ENCODE data around the gene BAZ1B. TPM values are rescaled to one million over a fixed set of nuclear protein-coding genes. Genes with fewer than 3 reads are reported as not detected.
A peak's percentile ranks its signal among the peaks of the same experiment; 100 is the strongest.

Gene BAZ1B, protein sequence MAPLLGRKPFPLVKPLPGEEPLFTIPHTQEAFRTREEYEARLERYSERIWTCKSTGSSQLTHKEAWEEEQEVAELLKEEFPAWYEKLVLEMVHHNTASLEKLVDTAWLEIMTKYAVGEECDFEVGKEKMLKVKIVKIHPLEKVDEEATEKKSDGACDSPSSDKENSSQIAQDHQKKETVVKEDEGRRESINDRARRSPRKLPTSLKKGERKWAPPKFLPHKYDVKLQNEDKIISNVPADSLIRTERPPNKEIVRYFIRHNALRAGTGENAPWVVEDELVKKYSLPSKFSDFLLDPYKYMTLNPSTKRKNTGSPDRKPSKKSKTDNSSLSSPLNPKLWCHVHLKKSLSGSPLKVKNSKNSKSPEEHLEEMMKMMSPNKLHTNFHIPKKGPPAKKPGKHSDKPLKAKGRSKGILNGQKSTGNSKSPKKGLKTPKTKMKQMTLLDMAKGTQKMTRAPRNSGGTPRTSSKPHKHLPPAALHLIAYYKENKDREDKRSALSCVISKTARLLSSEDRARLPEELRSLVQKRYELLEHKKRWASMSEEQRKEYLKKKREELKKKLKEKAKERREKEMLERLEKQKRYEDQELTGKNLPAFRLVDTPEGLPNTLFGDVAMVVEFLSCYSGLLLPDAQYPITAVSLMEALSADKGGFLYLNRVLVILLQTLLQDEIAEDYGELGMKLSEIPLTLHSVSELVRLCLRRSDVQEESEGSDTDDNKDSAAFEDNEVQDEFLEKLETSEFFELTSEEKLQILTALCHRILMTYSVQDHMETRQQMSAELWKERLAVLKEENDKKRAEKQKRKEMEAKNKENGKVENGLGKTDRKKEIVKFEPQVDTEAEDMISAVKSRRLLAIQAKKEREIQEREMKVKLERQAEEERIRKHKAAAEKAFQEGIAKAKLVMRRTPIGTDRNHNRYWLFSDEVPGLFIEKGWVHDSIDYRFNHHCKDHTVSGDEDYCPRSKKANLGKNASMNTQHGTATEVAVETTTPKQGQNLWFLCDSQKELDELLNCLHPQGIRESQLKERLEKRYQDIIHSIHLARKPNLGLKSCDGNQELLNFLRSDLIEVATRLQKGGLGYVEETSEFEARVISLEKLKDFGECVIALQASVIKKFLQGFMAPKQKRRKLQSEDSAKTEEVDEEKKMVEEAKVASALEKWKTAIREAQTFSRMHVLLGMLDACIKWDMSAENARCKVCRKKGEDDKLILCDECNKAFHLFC (N-terminal part only)
- polyA plus RNA-seq (2011; rRNA removed) (12.4 and 18.8 TPM in 2 replicates), polyA minus RNA-seq (2011; rRNA and poly(A)+ RNA removed) (21.3 and 25.0 TPM in 2 replicates)

DNA sequence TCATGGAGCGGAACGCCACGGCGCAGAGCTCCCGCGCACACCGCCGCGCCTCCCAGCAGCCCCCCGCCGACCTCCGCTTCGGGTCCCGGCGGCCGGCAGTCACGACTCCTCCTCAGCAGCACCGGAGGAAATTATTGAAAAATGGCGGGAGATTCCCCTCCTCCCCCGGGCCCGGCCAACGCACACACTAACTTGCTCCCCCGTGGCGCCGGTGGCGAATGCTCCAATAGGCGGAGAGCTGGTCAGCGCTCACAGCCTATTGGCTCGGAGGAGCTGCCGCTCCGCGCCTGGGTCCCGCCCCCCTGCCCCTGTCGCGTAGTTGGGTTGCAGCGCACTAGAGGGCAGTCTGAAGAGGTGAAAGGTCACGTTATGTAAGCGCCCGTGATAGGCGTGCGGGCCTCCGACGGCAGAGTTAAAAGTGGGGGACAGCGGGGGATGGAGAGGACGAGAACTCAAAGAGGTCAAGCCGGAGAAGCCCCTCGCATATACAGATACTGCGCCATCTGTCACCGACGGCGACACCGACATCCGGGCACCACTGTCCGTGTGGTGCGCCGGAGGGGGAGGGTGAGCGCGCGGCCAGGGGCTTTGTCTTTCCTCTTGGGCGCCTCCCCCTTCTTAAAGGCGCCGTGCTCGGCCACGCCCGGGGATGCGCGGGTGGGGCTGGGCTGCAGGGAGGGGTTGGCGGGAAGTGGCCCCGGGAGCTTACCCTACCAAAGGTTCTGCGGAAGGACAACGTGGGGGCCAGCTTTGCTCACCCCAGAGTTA lies at the start of gene BAZ1B:
Gene BAZ1B (minus strand): TSS at position 189 of the 768 bp plus-strand sequence. CDS start 360 bp downstream, outside the sequence.
- TF ChIP-seq, protein P1, sequence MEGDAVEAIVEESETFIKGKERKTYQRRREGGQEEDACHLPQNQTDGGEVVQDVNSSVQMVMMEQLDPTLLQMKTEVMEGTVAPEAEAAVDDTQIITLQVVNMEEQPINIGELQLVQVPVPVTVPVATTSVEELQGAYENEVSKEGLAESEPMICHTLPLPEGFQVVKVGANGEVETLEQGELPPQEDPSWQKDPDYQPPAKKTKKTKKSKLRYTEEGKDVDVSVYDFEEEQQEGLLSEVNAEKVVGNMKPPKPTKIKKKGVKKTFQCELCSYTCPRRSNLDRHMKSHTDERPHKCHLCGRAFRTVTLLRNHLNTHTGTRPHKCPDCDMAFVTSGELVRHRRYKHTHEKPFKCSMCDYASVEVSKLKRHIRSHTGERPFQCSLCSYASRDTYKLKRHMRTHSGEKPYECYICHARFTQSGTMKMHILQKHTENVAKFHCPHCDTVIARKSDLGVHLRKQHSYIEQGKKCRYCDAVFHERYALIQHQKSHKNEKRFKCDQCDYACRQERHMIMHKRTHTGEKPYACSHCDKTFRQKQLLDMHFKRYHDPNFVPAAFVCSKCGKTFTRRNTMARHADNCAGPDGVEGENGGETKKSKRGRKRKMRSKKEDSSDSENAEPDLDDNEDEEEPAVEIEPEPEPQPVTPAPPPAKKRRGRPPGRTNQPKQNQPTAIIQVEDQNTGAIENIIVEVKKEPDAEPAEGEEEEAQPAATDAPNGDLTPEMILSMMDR (IDR thresholded peaks at IDR 0.05; ENCODE audit: insufficient read depth, low read depth, low read length): peak; percentile 32; the same call in 1 of the 2 replicates
- Histone ChIP-seq H3K27me3 (ENCODE audit: control insufficient read depth, insufficient read depth, low read length) (no peaks in the 10 kb centered on the region), H3K36me3 (ENCODE audit: control insufficient read depth, insufficient read depth, low read length) (0 out of 2 replicates have a peak, but pooled peaks cover 1% of the 10 kb centered on the region), H3K4me3 (ENCODE audit: low read depth, low read length) (peak within 1 kb of the TSS; percentile 52)
- POLR2A ChIA-PET: no interaction called here
- CTCF ChIA-PET: interaction anchor here (2.0 kb wide), 1 partner anchor 38 kb away, joined by 4 read pairs; no protein-coding TSS in a partner anchor
- DNase-seq (ENCODE audit: low read depth): peak; percentile 86

DNA sequence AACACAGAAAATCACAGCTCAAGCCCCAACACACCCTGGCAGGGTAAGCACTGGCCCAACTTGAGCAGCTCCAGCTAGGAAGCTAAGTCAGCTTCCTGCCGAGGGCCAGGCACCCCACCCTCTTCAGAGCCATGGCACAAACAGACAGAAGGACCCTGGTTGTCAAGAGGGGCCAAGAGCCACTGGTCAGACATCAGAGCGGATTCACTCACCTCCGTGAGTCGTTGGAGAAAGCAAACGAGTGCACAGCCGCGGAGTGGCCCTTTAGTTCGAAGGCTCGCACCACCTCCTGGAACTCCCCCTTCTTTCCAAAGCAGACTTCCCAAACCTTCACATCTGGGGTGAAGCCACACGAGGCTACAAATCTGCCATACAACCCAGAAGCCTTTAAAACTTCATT lies 48.9 kb upstream of the BAZ1B start:
- ChIA-PET POLR2A (no interaction called here), CTCF (interaction anchor here (0.9 kb wide), 1 partner anchor 97 kb away, joined by 3 read pairs; the partner anchor contains the start of gene VPS37D)
- DNase-seq (ENCODE audit: low read depth): no peak
- no peak overlapping the region for H3K4me3 ChIP-seq (ENCODE audit: low read depth, low read length)
- no peaks in the 10 kb centered on the region for H3K27me3 ChIP-seq (ENCODE audit: control insufficient read depth, insufficient read depth, low read length)
- peaks cover 36% of the 10 kb centered on the region for H3K36me3 ChIP-seq (ENCODE audit: control insufficient read depth, insufficient read depth, low read length)
- TF ChIP-seq, protein P1 (IDR thresholded peaks at IDR 0.05; ENCODE audit: insufficient read depth, low read depth, low read length): no peak

DNA sequence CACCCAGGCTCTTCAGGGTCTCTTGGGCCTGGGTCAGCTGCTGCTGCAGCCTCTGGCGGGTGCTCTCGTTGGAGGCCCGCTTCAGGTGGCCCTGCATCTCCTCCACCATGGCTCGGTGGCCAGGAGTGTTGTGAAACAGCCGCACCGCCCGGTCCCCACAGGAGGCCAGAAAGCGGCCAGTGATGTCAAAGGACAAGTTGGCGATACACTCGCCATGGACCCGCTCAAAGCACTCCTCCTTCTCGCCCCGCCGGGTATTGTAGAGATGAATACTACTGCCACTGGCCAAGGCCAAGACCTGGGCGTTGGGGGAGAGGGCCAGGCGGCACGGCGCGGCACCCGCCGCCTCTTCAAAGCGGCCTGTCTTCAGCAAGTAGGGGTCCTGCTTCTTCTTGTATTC lies 48.4 kb upstream of the BAZ1B start:
- Histone ChIP-seq H3K36me3 (ENCODE audit: control insufficient read depth, insufficient read depth, low read length) (peaks cover 36% of the 10 kb centered on the region), H3K27me3 (ENCODE audit: control insufficient read depth, insufficient read depth, low read length) (no peaks in the 10 kb centered on the region), H3K4me3 (ENCODE audit: low read depth, low read length) (no peak overlapping the region)
- ChIA-PET CTCF (interaction anchor here (0.9 to 1.4 kb wide), 2 partner anchors 97 to 155 kb away, joined by 3 read pairs; partner anchors contain the start of gene VPS37D), POLR2A (no interaction called here)
- TF ChIP-seq, protein P1 (IDR thresholded peaks at IDR 0.05; ENCODE audit: insufficient read depth, low read depth, low read length): no peak
- DNase-seq (ENCODE audit: low read depth): no peak

DNA sequence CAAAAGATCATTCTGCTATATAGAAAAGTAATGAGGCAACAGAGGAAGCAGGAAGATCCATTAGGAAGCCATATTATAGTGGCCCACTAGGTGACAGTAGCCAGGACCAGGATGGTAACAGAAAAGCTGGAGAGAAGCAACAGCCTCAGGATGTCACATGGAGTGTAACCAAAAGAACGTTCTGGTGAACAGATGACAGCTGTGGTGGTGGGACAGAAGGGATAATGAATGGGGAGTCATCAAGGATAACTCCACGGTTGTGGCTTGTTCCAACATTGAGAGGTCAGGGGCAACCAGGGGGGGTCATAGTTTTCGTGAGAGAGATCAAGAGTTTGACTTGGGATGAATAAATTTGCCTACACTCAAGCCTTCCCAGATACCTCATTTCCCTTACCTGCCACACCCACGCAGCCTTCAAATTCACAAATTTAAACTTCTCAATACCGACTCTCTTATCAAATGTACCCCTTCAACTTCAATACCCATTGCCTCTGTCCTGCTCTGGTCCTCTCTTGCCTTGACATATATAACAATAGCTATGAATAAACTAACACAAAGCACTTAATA lies 47.0 kb upstream of the BAZ1B start:
- Histone ChIP-seq H3K36me3 (ENCODE audit: control insufficient read depth, insufficient read depth, low read length) (peaks cover 34% of the 10 kb centered on the region), H3K27me3 (ENCODE audit: control insufficient read depth, insufficient read depth, low read length) (no peaks in the 10 kb centered on the region), H3K4me3 (ENCODE audit: low read depth, low read length) (no peak overlapping the region)
- TF ChIP-seq, protein P1 (IDR thresholded peaks at IDR 0.05; ENCODE audit: insufficient read depth, low read depth, low read length): 0 out of 2 replicates have a peak, but pooled peaks have one; percentile 2
- POLR2A ChIA-PET: no interaction called here
- CTCF ChIA-PET: interaction anchor here (1.4 kb wide), 1 partner anchor 156 kb away, joined by 3 read pairs; no protein-coding TSS in a partner anchor
- no peak for DNase-seq (ENCODE audit: low read depth)

Data from BJ (cell line).